ENCODE measurements around the gene ARID3B.

ARID3B gene

DNA sequence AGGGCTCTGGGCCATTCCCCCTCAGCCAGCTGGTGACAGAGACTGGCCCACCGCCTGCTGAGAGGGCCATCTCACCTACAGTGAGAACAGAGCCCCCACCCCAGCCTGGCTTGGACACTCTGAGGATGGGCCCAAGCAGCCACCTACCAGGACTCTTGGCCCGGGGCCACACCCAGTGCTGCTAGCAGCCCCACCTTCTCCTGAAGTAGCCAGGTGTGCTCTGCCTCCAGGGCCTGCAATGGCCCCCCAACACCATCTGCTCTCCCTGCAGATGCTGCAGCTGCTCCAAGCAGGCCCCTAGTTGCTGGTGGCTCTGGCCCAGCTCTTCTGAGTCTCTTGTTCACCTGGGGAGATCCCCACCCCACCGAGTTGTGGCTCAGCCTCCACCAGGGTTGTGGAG is 67.8 kb downstream of the ARID3B start:
- FAIRE-seq = no peak

DNA sequence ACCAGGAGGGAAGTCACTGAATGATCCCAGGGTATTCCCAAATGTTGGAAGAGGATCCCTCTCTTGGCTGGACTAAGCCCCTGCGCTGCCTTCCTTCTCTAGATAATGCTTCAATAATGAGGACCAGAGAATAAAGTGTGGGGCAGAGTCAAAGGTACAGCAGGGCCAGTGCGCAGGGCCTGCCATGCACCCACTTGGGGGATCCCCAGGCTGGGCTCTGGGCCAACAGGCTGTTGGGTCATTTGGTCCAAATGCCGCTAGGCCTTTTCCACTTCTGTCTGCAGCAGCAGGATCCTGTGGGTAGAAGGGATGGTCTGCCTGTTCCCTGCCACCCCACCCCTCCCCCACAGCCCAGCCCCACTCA is 68.9 kb downstream of the ARID3B start:
- no peak for FAIRE-seq

DNA sequence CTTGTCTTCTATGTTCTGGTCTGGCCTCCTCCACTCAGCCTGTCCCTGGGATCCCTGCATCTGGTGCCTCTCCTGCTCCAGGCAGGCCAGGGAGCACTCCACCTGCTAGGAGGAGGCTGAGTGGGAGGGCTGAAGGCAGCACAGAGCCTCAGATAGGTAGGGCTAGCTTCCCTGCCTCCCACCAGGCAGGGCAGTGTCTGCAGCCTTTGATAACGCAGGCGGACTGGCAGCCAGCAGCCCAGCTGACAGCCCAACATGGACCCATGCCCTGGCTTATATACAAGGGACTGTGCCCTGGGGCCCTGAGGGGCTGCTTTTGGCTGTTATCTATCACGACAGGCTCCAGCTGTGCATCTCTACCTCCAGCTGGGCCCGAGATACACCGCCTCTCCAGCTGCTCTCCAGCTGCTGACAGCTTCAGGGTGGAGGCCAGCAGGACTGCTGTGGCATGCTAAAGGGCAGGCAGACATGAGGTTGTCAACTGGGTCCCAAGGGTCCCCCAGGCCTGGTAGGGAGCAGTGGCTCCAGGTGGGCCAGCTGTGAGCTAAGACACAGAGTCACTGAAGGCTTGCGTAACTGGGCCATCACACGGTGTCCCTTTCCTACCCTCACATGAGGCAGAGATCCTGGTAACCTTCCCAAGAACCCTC is 69.4 kb downstream of the ARID3B start:
- FAIRE-seq = no peak

DNA sequence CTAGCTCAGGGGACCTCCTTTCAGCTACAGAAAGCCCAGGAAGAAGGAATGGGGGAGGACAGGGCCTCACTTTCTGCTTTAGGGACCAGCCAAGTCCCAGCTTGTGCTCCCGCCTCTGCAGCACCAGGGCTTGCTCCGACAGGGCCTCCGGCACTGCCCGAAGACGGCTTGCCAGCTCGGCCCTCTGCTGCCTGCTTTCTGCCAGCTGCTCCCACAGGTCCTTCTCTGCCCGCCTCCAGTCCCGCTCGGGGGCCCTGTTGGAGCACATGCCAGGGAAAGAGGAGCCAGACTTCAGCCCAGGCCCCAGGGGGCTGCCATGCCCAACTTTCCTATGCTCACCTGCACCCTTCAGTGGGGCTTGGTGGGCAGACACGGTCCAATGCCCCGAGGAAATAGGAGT is 70.3 kb downstream of the ARID3B start:
- FAIRE-seq = no peak

DNA sequence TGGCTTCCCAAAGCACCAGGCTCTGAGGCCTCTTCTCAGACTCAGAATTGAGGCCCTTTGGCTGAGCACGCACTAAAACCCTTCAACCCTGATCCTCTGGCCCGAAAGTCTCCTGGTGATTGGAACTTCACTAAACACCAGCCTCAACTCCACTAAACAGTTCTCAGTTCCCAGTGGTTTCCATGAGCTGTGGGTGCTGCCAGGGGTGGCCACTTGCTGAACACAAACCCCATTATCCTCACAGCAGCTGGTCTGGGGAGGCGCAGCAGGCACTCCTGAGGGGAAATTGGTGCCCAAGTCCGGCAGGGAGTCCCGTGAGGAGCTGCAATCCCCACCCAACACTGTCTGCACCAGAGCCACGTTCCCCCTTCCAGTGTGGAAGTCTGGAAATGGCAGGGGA is 70.8 kb downstream of the ARID3B start:
- FAIRE-seq = no peak

DNA sequence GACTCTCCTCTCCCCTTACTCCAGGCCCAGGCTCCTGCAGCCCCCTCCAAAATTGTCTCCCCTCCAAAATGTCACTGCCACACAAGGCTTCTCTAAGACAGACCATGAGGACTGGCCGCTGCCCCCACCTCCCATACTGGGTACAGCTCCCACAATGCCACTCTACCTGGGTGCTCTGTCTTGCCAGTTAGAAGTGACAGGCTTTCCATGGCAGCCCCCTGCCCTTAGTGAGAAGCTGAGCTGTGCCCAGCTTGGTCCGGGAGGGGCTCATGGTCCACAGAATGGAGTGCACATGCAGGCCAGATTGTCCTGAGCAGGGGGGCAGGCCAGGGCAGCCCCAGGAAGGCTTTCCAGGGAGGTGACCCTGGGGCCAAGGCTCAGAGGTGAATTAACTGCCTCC is 71.7 kb downstream of the ARID3B start:
- no peak for FAIRE-seq

DNA sequence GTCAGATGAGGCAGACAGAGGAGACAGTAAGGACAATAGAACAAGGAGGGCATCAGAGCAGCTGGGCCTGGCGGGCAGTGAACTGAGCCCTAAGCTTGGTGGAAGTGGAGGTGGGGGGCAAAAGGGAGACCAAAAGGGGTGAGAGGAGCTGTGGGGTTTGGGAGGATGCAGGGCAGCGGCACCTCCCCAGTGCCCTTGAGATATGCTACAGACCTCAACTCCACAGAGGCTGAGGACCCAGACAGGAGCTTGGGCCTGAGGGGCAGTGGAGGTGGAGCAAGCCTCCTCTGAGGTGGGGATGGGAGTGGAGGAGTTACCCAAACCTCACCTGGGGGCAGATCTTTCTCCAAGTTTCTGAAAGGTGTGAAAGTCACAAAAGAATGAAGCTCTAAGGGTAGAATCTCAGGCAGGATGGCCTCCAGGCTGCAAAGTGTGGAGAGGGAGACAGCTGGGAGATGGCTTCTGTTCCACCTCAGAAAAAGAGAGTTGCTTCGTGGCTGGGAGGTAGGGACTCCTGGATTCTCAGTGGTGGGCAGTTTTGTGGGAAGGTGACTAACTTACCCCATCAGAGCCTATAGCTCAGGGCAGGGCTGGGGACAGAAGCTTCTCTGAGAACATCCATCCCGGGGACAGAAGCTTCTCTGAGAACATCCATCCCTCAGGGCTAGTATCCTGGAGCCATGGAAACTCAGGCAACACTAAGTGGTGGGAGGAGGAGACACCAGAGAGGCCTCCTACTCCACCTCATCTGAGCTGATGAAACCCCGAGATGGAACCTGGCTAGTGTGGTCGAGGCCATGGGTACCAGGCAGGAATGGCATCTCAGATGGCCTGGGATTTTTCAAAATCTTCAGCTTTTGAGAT is 72.3 kb downstream of the ARID3B start:
- no peak for FAIRE-seq

DNA sequence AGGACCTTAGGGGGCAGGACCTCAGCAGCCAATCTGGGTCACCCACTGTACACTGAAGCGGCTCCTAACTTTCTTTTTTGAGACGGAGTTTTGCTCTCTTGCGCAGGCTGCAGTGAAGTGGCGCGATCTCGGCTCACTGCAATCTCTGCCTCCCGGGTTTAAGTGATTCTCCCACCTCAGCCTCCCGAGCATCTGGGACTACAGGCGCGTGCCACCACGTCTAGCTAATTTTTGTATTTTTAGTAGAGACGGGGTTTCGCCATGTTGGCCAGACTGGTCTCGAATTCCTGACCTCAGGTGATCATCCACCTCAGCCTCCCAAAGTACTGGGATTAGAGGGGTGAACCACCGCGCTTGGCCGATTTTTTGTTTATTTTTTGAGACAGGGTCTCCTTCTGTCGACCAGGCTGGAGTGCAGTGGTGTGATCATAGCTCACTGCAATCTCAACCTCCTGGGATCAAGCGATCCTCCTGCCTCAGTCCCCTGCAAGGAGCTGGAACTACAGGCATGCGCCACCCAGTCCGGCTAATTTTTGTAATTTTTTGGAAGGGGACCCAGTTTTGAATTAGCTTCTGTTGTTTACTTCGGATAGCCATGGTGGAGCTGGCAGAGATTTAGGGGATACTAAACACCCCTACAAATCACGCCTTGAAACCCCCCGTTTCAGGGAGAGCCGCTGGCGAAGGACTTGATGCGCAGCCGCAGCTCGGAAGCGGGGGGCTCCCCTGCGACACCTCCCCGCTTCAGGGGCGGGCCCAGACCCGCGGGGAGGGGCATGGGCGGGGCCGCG is 73.1 kb downstream of the ARID3B start:
- no peak for FAIRE-seq

DNA sequence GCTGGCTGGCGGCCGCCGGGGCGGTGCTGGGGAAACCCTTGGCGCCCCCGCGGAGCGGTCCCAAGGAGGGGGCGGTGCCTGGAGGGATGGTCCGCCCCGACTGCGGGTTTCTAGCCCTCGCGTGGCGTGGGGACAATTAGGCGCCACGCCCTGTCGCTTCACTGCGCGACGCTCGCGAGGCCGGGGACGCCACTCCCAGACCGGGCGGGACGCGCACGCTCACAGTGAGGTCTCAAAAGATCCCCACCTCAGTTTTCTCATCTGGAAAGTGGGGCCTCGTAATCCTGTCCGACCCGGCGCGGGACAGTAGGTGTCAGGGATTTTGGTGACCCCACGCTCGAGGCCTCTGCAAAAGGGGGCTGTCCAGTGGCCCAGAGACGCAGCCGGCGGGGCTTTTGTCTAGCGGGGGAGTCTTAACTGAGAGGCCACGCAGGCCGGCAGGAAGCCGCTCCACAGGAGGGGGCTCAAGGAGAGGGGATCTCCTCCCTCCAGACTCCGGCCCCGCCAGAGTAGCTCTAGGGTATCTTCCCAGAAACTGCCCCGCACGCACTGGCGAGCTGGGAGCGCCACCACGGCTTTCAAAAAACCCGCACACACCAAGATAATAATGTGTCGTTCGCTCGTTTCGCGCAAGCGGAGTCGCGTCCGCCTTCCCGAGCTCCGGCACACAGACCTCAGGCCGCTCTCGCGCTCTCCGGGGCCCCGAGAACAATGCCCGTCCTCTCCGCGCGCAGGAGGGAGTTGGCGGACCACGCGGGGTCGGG is 73.9 kb downstream of the ARID3B start:
- no peak for FAIRE-seq

DNA sequence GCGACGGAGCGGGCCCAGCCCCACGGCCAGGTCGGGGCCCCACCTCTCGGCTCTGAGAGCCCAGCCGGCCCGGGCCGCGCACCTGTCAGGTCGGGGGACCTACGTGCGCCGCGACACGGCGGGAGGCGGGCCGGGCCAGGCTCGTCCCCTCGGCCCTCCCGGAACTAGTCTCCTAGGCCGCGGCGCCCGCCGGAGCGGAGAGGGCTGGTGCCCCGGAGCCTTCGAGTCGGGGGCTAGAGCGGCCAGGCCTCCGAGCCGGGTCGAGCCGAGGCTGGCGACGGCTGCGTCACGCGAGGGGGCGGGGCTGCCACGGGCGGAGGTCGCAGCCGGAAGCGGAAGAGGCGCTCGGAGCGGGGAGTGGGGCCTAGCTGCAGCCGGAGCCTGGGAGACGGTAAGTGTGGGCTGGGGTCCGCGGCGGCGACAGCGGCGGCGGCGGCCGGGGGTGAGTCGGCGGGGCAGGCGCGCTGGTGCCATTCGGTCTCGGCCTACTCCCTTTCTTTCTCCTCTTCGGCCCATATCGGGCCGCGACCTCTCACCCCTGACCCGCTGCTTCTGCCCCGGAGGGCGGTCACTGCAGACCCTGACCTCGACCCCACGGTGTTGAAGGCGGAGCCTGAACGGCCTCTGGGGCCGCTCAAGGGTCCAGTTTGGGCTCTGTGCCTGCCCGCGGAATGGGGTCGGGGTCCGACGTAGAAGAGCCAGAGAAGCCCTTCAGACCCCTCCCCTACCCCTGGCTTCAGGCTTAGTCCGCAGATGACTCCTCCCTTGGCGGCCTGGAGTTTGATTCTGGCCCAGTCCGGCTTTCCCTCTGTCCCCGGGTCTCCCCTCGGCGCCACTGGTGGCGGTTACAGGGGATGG is 74.7 kb downstream of the ARID3B start, which contains the start of gene CLK3:
CLK3 (plus strand) TSS at position 329 of the 858 bp plus-strand sequence. CDS start 3,361 bp downstream, outside the sequence.
- FAIRE-seq = no peak

DNA sequence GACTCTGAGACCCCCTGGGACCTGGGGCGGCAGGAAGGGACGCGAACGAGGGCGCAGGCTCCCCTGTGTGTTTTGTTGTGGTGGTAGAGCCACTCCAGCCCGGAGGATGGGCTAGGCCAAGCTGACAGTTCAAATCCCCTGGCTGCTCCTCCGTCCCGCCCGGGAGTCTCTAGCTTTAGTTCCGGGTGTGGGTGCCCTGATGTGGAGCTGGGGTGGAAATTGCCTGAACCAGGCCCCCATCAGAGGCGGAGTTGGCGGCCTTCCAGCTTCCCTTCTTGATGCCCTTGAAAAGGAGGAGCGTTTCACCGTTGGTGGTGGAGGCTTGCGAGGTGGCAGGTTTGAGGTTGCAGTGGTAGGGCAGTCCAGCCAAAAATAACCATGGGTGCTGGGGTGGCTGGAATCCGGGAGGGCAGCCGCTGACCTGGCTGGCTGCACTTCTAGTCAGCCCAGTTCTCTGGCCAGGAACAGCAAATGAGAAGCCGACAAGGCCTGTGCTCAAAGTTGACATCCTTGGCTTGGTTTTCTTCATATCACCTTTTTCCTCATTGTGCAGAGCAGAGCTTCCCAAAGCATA is 75.4 kb downstream of the ARID3B start:
- no peak for FAIRE-seq

DNA sequence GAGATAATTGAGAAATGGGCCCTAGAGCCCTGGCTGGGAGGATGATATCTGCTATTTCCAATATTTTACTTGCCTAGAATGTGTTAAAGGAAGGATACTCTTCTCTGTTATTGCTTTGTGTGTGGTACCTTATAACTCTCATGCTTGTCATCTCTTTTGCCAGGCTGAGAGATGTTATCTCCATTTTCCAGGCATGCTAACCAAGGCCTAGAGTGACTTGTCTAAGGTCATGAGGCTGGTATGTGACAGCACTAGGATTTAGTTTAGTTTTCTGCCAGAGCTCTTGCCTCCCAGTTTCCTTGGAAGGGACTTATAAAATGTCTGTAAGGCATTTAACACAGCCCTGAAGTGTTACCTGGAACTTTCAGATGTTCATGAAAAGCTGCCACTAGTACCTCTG is 76.0 kb downstream of the ARID3B start:
- no peak for FAIRE-seq

DNA sequence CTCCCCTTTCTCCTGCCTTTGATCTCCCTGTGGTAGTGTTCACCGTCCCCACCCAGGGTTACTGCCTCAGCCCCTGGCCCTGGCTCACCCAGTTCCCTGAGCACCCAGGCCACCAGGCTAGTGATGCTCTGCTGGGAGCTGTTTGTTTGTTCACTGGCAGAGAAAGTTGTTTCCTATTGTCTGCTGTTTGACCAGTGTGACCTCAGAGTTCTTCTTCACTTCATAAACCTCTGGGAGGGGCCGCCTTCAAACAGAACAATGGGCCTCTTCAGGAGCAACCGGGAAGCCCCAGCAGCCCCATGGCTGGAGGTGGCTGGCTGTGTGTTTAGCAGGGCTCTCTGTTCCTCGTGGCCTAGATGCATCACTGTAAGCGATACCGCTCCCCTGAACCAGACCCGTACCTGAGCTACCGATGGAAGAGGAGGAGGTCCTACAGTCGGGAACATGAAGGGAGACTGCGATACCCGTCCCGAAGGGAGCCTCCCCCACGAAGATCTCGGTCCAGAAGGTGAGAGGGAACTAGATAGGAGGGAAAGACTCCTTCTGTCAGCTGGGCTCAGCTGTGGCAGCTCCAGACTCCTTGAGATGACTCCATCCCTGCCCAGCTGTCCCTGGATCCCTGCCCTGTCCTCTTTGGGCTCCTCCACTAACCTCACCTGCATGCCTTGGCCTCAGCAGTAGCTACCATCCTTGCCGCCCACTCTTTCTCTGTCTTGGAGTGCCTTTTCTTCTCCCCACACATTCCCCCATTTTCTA is 78.0 kb downstream of the ARID3B start:
- FAIRE-seq = no peak

DNA sequence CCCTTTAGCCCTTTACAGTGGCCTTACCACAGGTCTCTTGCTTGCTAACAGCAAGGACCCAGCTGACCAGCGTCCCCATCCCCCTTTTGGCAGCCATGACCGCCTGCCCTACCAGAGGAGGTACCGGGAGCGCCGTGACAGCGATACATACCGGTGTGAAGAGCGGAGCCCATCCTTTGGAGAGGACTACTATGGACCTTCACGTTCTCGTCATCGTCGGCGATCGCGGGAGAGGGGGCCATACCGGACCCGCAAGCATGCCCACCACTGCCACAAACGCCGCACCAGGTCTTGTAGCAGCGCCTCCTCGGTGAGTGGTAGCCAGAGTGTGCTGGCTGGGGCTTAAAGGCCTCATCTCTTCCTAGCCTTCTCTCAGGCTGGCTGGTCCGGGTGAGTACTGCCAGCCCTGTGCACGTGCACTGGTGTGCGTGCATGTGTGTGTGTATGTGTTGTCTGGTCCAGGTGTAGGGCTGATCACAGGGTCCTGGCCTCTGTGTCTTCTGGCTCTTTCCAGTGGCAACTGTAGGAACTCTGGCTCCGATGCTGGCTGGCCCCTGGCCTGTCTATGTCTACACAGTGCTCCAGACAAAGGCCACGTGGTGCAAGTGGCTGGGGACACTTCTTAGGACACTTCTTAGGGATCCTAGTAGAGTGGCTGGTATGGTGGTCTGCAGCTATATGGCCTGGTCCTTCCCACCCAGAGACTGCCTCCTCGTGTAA is 79.1 kb downstream of the ARID3B start:
- no peak for FAIRE-seq

DNA sequence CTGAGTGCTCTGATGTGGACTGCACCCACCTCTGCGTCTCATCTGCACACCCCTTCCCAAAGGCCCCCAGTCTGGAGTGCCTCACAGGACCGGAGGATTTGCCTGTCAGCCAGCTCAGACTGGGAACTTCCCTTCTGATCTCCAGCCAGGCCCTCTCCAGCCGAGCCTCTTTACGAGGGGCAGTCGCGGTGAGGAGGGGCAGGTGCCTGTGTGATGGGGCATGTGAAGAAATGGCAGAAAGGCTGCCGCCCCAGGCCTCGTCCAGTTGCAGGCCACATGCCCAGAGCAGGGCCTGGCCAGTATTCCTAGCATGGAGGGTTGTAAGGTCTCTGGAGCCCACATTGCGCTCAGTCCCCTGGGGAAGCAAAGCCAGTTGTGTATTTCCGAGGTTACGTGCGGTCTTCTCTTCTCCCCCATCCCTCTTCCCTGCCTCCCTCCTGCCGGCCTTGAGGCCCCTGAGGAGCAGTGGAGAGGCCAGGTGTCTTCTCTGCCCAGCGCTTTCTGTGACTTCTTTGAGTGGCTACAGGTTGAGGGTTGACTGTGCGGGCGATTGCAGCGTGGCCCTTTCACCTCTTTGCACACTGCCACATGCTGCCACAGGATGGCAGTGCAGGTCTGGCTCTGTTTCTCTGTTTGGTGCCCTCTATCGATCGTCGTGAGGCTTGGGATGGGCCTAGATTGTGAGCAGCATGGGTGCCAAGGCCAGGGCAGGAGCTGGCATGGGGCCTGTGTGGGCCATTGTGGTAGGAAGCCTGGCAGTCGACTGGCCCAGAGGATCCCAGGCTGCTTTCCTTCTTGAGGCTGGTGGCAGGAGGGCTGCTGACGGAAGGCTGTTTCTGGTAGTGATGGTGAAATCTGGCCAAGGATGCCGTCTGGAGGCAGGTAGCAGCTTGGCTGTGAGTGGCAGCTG is 79.9 kb downstream of the ARID3B start:
- FAIRE-seq = no peak

DNA sequence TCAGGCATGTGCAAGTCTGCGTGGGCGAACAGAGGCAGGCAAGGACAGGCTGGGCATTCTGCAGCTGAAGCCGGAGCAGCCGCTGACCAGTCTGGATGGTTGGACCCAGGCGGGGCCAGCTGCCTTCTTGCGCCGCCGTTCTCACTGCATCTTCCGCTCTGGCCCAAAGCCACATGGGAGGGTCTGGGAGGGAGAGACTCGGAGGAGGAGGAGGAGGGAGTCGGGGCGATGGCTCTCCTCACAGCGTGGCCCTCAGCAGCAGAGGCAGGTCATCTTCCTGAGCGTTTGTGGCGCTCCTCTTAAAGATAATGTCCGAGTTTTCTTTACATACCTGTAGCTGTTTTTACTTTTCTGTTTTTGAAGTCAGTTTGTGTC is 80.5 kb downstream of the ARID3B start:
- FAIRE-seq = no peak

DNA sequence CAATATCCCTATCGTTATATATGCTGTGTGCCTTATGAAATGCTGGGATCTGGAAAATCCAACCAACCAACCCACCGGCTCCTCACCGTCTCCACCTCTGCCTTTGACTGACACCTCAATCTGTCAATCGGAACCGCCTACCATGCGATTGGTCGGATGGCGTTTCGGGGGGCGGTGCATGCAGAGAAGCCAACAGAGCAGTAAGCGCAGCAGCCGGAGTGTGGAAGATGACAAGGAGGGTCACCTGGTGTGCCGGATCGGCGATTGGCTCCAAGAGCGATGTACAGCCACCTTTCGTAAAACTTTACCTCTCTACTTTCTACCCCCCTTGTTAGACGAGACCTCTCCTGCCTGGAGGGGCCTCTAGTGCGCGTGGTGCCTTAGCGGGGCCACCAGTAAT is 80.9 kb downstream of the ARID3B start:
- FAIRE-seq = no peak

DNA sequence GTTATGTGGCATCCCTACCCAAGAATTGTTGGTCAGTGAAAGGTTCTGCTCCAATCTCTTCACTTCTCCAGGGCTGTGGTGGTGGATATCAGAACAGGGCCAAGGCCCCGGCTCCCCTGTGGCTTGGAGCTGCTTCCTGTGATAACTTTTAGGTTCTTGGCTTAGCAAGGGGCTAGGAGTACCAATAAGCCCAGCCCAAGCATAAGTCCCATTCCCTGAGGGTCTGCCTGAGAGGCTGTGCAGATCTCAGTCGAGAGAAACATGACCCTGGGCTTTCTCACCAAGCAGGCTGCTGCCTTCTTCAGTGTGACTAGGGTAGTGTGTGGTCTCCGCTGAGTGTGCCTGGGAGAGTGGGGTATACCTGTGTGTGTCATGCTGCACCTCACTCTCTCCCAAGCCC is 81.7 kb downstream of the ARID3B start:
- no peak for FAIRE-seq

DNA sequence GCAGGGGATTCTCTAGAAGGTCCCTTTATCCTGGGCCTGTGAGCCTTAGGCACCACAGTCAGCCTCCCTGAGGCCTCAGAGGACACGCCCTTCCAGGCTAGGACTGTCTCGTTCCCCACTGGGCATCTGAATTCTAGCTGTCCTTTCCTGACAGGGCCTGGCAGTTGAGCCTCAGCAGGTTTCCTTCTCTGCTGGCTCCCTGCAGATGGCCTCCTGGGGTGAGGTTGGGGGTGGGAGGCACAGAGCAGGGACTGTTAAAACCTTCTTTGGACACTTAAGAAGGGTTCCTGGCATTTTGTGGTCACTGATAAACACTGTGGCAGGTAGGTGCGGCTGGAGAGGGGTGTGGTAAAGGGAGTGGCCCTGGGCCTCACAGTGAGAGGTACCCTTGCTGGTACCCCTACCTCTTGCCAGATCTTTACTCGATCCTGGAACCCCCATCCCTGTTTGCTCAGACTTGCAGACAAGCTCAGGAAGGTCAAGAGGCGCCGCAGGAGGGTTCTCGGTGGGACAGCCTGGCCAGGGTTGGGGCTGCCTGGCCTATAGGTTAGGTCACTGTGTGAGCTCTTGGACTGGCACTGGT is 83.1 kb downstream of the ARID3B start:
- FAIRE-seq = no peak
